Nephron progenitor cell (in vitro differentiated cells): ENCODE measurements around the gene PIGW.

Experiments used
- DNase-seq: peaks from one replicate; pipeline ENCODE4 v3.0.0; 2021
- H3K27ac Mint-ChIP-seq: 2 replicates; pipeline ENCODE4 v1.8.0; 2021; ENCODE audit warnings: mild to moderate bottlenecking, moderate library complexity, mixed read lengths
- H3K27me3 Mint-ChIP-seq: 2 replicates; pipeline ENCODE4 v1.8.0; 2021; ENCODE audit warnings: mild to moderate bottlenecking, low read depth, mixed read lengths; ENCODE audit not compliant: poor library complexity
- H3K36me3 Mint-ChIP-seq: 2 replicates; pipeline ENCODE4 v1.8.0; 2021; ENCODE audit warnings: low read depth, mixed read lengths
- H3K4me1 Mint-ChIP-seq: 2 replicates; pipeline ENCODE4 v1.8.0; 2021; ENCODE audit warnings: mixed read lengths
- H3K4me3 Mint-ChIP-seq: 2 replicates; pipeline ENCODE4 v1.8.0; 2021; ENCODE audit warnings: mild to moderate bottlenecking, moderate library complexity, mixed read lengths
- H3K9me3 Mint-ChIP-seq: 2 replicates; pipeline ENCODE4 v1.8.0; 2021; ENCODE audit warnings: mild to moderate bottlenecking, moderate library complexity, mixed read lengths
- TF ChIP-seq, protein P1 (sequence below): fragments of 200-600 bp; sonication (generic); IDR thresholded peaks from 2 replicates; pipeline ENCODE4 v1.5.0; 2021; ENCODE audit warnings: antibody characterized with exemption

PIGW gene

DNA sequence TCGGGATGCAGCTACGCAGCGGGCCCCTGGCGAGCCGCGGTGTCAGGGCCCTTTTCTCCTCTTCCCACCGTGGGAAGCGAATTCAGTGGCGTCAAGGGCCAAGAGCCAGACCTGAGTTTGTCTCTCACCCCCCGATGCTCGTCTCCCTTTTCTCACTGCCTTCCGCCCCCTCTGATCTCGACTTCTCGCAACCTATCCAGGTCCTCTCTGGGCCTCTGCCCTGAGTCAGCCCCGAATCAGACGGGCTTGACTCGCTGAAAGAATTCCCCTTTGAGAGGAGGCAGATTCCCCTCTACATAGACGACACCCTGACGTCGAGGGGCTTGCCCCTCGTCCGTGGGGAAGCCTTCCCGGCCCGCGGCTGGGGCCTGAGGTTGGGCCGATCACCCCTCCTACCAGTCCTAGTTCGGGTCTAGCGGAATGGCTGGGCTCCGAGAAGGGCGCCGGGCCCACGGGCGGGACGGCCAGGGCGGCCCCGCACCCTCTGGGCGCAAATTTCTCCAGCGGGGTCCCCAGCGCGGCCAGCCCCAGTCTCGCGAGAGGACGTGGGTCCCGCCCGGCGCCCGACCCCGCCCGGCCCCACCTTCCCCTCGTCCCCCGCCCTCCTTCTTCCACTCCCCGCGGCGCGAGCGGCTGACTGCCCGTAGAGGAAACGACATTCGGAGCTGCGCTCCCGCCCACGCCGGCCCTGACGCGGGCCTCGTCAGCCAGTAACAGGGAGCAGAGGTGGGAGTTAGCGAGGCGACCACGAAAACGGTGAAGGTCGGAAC is 9.7 kb downstream of the PIGW start, which contains the start of gene GGNBP2:
TSS of gene GGNBP2 (plus strand) at position 613 of the 770 bp plus-strand sequence. CDS start 806 bp downstream, outside the sequence.
- Mint-ChIP-seq H3K9me3 (no peaks in the 10 kb centered on the region), H3K27me3 (no peaks in the 10 kb centered on the region), H3K4me1 (peaks cover 29% of the 10 kb centered on the region), H3K4me3 (peak within 1 kb of the TSS; percentile 97), H3K27ac (peak within 1 kb of the TSS; percentile 100), H3K36me3 (peaks cover 20% of the 10 kb centered on the region)
- peak; percentile 93 for DNase-seq
- TF ChIP-seq, protein P1, sequence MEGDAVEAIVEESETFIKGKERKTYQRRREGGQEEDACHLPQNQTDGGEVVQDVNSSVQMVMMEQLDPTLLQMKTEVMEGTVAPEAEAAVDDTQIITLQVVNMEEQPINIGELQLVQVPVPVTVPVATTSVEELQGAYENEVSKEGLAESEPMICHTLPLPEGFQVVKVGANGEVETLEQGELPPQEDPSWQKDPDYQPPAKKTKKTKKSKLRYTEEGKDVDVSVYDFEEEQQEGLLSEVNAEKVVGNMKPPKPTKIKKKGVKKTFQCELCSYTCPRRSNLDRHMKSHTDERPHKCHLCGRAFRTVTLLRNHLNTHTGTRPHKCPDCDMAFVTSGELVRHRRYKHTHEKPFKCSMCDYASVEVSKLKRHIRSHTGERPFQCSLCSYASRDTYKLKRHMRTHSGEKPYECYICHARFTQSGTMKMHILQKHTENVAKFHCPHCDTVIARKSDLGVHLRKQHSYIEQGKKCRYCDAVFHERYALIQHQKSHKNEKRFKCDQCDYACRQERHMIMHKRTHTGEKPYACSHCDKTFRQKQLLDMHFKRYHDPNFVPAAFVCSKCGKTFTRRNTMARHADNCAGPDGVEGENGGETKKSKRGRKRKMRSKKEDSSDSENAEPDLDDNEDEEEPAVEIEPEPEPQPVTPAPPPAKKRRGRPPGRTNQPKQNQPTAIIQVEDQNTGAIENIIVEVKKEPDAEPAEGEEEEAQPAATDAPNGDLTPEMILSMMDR, result no peak

DNA sequence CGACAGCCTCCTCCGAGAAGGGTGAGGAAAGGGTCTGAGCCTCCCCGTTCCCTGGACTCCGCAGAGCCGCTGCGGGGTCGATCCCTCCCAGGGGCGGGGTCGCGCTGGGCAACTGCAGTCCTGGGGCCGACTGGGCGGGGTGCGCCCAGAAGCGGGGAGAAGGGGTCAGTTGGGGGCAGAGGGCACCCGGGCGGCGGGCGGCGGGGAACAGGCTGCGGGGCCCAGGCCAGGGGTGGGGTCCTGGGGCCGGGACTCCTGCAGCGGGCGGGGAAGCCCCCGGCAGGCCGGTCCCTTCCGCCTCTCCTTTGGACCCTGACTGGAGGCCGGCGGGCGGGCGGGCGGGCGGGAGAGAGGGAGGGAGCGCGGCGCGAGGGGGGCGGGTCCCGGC is 10.3 kb downstream of the PIGW start:
- H3K9me3 Mint-ChIP-seq, result no peaks in the 10 kb centered on the region
- peaks cover 29% of the 10 kb centered on the region for H3K4me1 Mint-ChIP-seq
- TF ChIP-seq, protein P1, result no peak
- no peaks in the 10 kb centered on the region for H3K27me3 Mint-ChIP-seq
- H3K27ac Mint-ChIP-seq, result peak overlapping the region; percentile 98
- DNase-seq, result no peak
- peak overlapping the region; percentile 97 for H3K4me3 Mint-ChIP-seq
- H3K36me3 Mint-ChIP-seq, result peaks cover 17% of the 10 kb centered on the region

DNA sequence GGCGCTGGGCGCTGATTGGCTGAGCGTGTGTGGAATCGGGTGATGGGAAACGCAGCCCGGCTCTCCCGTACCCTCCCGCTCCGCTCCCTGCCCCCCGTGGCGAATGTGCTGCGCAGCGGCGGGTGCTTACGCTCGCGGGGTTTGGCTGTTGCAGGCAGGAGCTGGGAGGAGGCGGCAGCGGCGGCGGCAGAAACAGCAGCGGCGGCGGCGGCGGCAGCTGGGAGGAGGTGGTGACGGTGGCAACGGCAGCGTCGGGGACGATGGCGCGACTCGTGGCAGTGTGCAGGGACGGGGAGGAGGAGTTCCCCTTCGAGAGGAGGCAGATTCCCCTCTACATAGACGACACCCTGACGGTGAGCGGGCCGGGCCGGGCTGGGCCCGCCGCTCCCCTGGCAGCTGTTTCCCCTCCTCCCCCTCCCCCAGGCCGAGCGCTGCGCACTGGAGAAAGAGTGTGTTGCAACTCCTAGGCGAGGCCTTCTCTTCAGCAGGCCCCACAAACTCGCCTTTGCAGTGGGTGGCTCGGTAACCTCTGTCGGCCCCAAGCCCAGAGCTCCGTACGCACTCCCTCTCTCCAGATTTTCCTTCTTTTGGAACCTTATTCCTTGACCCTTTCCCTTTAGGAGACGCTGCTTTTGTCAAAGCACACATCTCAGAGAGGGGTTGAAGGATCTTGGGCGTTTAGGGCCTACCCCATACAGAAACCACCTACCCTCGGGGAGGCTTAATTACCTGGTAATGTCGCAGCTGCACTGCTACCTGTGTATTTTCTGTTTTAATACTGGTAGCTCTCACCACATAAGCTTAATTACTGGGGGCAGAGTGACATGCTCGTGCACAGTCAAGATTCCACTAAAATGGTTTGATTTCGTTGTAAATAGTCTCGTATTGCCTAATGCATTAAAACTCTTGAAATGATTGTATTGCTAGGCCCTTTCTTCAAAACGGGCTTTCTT is 11.0 kb downstream of the PIGW start:
- H3K4me3 Mint-ChIP-seq, result peak overlapping the region; percentile 94
- peak overlapping the region; percentile 99 for H3K27ac Mint-ChIP-seq
- no peaks in the 10 kb centered on the region for H3K9me3 Mint-ChIP-seq
- peaks cover 17% of the 10 kb centered on the region for H3K36me3 Mint-ChIP-seq
- TF ChIP-seq, protein P1, result no peak
- H3K27me3 Mint-ChIP-seq, result no peaks in the 10 kb centered on the region
- H3K4me1 Mint-ChIP-seq, result peaks cover 29% of the 10 kb centered on the region
- DNase-seq, result peak; percentile 97

DNA sequence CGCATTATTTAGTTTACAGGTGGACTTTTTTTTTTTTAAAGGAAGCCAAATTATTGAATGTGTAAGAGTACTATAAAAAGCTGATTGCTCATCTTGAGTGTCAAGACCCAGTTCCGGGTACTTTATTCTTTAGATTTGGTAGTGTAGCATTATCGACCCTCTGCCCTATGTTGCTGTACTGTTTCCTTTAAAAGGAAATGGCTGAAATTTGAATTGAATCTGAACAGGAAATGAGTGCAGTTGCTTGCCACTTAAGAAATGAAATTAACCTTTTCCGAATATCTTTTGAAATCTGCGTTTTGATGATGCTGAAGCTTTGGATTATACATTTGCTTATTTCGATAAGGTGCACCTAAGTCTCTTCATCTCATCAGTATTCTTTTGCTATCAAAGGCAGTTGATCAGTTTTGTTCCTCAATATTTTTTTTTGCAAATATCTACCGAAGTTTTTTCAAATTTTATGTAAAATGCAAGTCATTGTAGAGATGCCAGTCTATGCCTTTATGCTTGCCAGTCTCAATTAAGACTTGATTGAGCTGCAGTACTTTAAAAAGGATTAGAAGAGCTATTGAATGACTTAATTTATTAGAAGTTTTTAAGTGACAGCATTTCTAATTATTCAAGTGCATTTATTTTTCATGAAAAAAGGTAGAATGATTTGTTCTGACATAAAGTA is 11.8 kb downstream of the PIGW start:
- peak overlapping the region; percentile 99 for H3K27ac Mint-ChIP-seq
- TF ChIP-seq, protein P1, result no peak
- peaks cover 29% of the 10 kb centered on the region for H3K4me1 Mint-ChIP-seq
- H3K9me3 Mint-ChIP-seq, result no peaks in the 10 kb centered on the region
- H3K4me3 Mint-ChIP-seq, result peak overlapping the region; percentile 94
- H3K27me3 Mint-ChIP-seq, result no peaks in the 10 kb centered on the region
- DNase-seq, result no peak
- H3K36me3 Mint-ChIP-seq, result peaks cover 19% of the 10 kb centered on the region

DNA sequence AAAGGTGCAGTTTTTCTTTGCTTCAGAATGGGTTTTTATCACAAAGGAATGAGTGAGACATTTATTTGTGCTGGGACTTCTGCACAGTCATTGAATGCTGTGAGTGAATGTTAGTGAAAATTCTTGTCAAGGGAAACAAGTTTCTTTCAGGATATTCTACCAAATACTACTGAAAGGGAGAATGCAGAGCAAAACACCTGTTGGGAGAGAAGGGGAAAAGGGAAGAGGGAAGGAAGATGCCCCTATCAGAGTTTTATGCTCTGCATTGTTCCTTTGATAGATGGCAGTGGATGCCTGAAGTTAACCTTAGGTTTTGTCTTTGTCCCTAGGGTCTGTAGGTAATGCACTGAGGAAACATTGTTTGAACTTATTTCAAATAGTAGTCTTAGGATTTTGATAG is 13.0 kb downstream of the PIGW start:
- Mint-ChIP-seq H3K4me1 (peaks cover 29% of the 10 kb centered on the region), H3K27ac (peak overlapping the region; percentile 18), H3K27me3 (no peaks in the 10 kb centered on the region), H3K9me3 (no peaks in the 10 kb centered on the region), H3K4me3 (peak overlapping the region; percentile 94), H3K36me3 (peaks cover 19% of the 10 kb centered on the region)
- DNase-seq, result no peak
- TF ChIP-seq, protein P1, result no peak
